Activated B cell treated with CpG ODN at 0.5 μM for 24 hours (primary cell): ENCODE measurements around the gene A1CF. TPM values are rescaled to one million over a fixed set of nuclear protein-coding genes. Genes with fewer than 3 reads are reported as not detected.
"Not testable (repeated sequence)": the region's sequence is repeated elsewhere in the genome, so short reads cannot be mapped to it uniquely, and the experiment has no call there.

Source experiments
- ATAC-seq: fragments of 200-7000 bp; cut with Tn5 transposase; one replicate; pipeline ENCODE4 v1.10.0; 2021; ENCODE audit warnings: low read depth, mild to moderate bottlenecking, moderate library complexity
- CTCF ChIA-PET: fragments of 350-600 bp; sonication (Branson Sonifier 250); formaldehyde crosslinking; loops from one replicate; lab custom pipeline; 2021; ENCODE audit warnings: antibody characterized with exemption; lab: Charles Lee
- POLR2A ChIA-PET: fragments of 350-600 bp; sonication (Branson Sonifier 250); formaldehyde crosslinking; loops from one replicate; lab custom pipeline; 2021; ENCODE audit warnings: antibody characterized with exemption; lab: Charles Lee
- DNase-seq: peaks from one replicate; pipeline ENCODE4 v3.0.0; 2022
- H3K27ac Mint-ChIP-seq: one replicate; pipeline ENCODE4 v1.8.0; 2020; ENCODE audit warnings: mixed read lengths
- H3K27me3 Mint-ChIP-seq: one replicate; pipeline ENCODE4 v1.8.0; 2021; ENCODE audit warnings: mixed read lengths
- H3K36me3 Mint-ChIP-seq: one replicate; pipeline ENCODE4 v1.8.0; 2021; ENCODE audit warnings: low read depth, mixed read lengths
- H3K4me1 Mint-ChIP-seq: one replicate; pipeline ENCODE4 v1.8.0; 2021; ENCODE audit warnings: mixed read lengths
- H3K4me3 Mint-ChIP-seq: one replicate; pipeline ENCODE4 v1.8.0; 2020; ENCODE audit warnings: mild to moderate bottlenecking, mixed read lengths
- H3K9me3 Mint-ChIP-seq: one replicate; pipeline ENCODE4 v1.8.0; 2020; ENCODE audit warnings: mixed read lengths
- intact Hi-C: fragments of 100-400 bp; cut with micrococcal nuclease; formaldehyde crosslinking; loops from one replicate; pipeline ENCODE4 v1.15.1; 2024
- total RNA-seq: library from RNA; stranded (reverse); gene quantifications from 2 replicates; pipeline ENCODE4 v1.2.3, GENCODE V29; 2022
- TF ChIP-seq, protein P1 (sequence below): fragments of 200-600 bp; IDR thresholded peaks from one replicate; pipeline ENCODE4 v1.8.0; 2022; ENCODE audit warnings: antibody characterized with exemption, mild to moderate bottlenecking

A1CF gene
- total RNA-seq, 1 donor from 2014 or later, result not detected

DNA sequence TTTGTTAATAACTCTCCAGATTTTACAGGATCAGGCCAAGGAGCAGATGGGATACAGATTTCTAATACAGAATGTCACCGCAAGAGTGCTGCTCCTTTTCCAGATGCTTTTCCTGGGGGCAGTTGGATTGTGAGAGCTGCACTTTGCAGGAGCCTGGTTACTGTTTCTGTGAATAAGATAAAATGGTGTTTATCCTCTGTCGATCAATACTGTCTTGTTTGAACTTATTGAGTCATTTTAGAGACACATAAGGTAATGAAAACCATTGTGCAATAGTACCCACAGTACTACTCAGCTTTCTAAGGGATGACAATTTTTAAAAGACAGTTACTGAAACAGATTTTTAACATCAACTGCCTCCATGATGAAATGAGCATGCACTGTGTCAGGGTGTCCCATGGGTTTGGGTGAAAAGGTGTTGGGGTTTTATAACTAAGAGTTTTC lies 2.9 kb downstream of the A1CF start:
- intact Hi-C loops, result no loop called here
- Mint-ChIP-seq H3K27ac (no peak overlapping the region), H3K4me1 (no peaks in the 10 kb centered on the region), H3K9me3 (no peaks in the 10 kb centered on the region), H3K4me3 (no peak overlapping the region), H3K36me3 (no peaks in the 10 kb centered on the region), H3K27me3 (peaks cover 6% of the 10 kb centered on the region)
- ATAC-seq (no peak), DNase-seq (no peak)
- TF ChIP-seq, protein P1, sequence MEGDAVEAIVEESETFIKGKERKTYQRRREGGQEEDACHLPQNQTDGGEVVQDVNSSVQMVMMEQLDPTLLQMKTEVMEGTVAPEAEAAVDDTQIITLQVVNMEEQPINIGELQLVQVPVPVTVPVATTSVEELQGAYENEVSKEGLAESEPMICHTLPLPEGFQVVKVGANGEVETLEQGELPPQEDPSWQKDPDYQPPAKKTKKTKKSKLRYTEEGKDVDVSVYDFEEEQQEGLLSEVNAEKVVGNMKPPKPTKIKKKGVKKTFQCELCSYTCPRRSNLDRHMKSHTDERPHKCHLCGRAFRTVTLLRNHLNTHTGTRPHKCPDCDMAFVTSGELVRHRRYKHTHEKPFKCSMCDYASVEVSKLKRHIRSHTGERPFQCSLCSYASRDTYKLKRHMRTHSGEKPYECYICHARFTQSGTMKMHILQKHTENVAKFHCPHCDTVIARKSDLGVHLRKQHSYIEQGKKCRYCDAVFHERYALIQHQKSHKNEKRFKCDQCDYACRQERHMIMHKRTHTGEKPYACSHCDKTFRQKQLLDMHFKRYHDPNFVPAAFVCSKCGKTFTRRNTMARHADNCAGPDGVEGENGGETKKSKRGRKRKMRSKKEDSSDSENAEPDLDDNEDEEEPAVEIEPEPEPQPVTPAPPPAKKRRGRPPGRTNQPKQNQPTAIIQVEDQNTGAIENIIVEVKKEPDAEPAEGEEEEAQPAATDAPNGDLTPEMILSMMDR, result no peak
- CTCF ChIA-PET, result no interaction called here
- POLR2A ChIA-PET, result no interaction called here

- POLR2A ChIA-PET, H3K4me1 Mint-ChIP-seq, H3K27me3 Mint-ChIP-seq, intact Hi-C loops, H3K36me3 Mint-ChIP-seq, H3K4me3 Mint-ChIP-seq, DNase-seq, CTCF ChIA-PET, H3K27ac Mint-ChIP-seq, H3K9me3 Mint-ChIP-seq, ATAC-seq: not testable (repeated sequence)
These were observed 4.4 kb downstream of the A1CF start for GRCh38 chr10:50881046-50881445.

- DNase-seq (no peak), ATAC-seq (no peak)
- Mint-ChIP-seq H3K27ac (no peak overlapping the region), H3K27me3 (peaks cover 3% of the 10 kb centered on the region), H3K4me3 (no peak overlapping the region), H3K9me3 (no peaks in the 10 kb centered on the region), H3K36me3 (no peaks in the 10 kb centered on the region), H3K4me1 (no peaks in the 10 kb centered on the region)
- TF ChIP-seq, protein P1, result no peak
- ChIA-PET CTCF (no interaction called here), POLR2A (no interaction called here)
- intact Hi-C loops, result no loop called here
These were observed 9.0 kb downstream of the A1CF start for GRCh38 chr10:50876429-50876828.

DNA sequence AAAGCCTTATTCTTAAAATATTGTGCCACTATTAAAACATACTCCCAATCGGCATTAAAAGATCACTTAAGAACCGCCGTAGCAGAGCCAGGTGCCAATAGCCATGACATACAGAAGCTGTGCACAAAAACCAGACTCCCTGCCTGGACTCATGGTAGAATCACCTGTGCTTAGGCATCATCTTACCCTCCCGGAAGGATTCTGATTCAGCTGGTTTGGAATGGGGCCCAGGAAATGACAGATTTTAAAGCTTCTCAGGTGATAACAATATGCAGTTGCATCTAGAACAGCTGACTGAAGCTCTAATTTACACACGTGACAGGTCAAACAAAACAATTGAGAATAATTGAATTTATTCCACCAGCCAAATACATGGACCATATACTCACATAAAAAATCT lies 10.7 kb downstream of the A1CF start:
- Mint-ChIP-seq H3K27ac (no peak overlapping the region), H3K27me3 (peaks cover 3% of the 10 kb centered on the region), H3K4me3 (no peak overlapping the region), H3K9me3 (no peaks in the 10 kb centered on the region), H3K4me1 (no peaks in the 10 kb centered on the region), H3K36me3 (no peaks in the 10 kb centered on the region)
- no peak for ATAC-seq
- DNase-seq, result no peak
- POLR2A ChIA-PET, result no interaction called here
- CTCF ChIA-PET, result no interaction called here
- intact Hi-C loops, result no loop called here
- TF ChIP-seq, protein P1, result no peak

- Mint-ChIP-seq H3K4me3 (no peak overlapping the region), H3K9me3 (no peaks in the 10 kb centered on the region), H3K36me3 (no peaks in the 10 kb centered on the region), H3K27ac (no peak overlapping the region), H3K4me1 (no peaks in the 10 kb centered on the region), H3K27me3 (peaks cover 10% of the 10 kb centered on the region)
- TF ChIP-seq, protein P1, result no peak
- no peak for ATAC-seq
- POLR2A ChIA-PET, result no interaction called here
- CTCF ChIA-PET, result no interaction called here
- no peak for DNase-seq
- intact Hi-C loops, result no loop called here
These were observed 19.1 kb downstream of the A1CF start for GRCh38 chr10:50866317-50866716.

GRCh38 chr10:50862719-50863118 lies 22.7 kb downstream of the A1CF start:
- CTCF ChIA-PET, result no interaction called here
- Mint-ChIP-seq H3K27ac (no peak overlapping the region), H3K4me3 (no peak overlapping the region), H3K36me3 (no peaks in the 10 kb centered on the region), H3K9me3 (no peaks in the 10 kb centered on the region), H3K27me3 (peaks cover 8% of the 10 kb centered on the region), H3K4me1 (no peaks in the 10 kb centered on the region)
- TF ChIP-seq, protein P1, result no peak
- DNase-seq (no peak), ATAC-seq (no peak)
- POLR2A ChIA-PET, result no interaction called here
- intact Hi-C loops, result no loop called here
